Mesendoderm (in vitro differentiated cells): ENCODE measurements around the gene ZNF235. TPM values are rescaled to one million over a fixed set of nuclear protein-coding genes. Genes with fewer than 3 reads are reported as not detected.

Source experiments
- small RNA-seq: library from polyadenylated mRNA; stranded (forward); fragments of <200 nt; extraction: miRNeasy Mini kit (QIAGEN cat#:217004); gene quantifications from one replicate; pipeline ENCODE3, GENCODE V24; 2013; ENCODE audit not compliant: insufficient read depth

Gene ZNF235

Small RNA genes lying within 50 kb of the gene (small RNA-seq; reads per million reads assigned to genes)
- not detected for gene NDUFA3P1
